ENCODE results near the gene TBX1.

- no peak for TF ChIP-seq CTCF (IDR thresholded peaks at IDR 0.05; ENCODE audit: low read depth, low read length, poor library complexity, severe bottlenecking)
- TF ChIP-seq EZH2phosphoT487 (IDR thresholded peaks at IDR 0.05; ENCODE audit: borderline replicate concordance, low read length), result no peak
Measured at GRCh38 chr22:19730198-19730597, 30.4 kb upstream of the TBX1 start.

Measured in DOHH2 (cell line).